GM13977 (cell line): ENCODE measurements around the gene TUB.

Experiments
- DNase-seq: peaks from one replicate; pipeline ENCODE4 v3.0.0; 2012; ENCODE audit warnings: low spot score
- CTCF ChIP-seq: IDR thresholded peaks from 2 replicates; pipeline ENCODE4 v1.5.1; 2012; ENCODE audit warnings: mild to moderate bottlenecking, control low read depth; ENCODE audit not compliant: insufficient read depth; ENCODE audit errors: extremely low read depth, missing control alignments
- in situ Hi-C: fragments of 300-500 bp; cut with MboI; formaldehyde crosslinking; loops from one replicate; pipeline ENCODE4 v1.12.0; 2022; ENCODE audit warnings: low sequenced_read_pairs, low pct_unique_long_range_greater_than_20kb, mixed read lengths, inconsistent platforms; ENCODE audit not compliant: unreplicated experiment

TUB gene

GRCh38 chr11:8058216-8058615 lies 22.8 kb upstream of the TUB start:
- in situ Hi-C loops = no loop called here
- no peak for TF ChIP-seq CTCF
- no peak for DNase-seq

DNA sequence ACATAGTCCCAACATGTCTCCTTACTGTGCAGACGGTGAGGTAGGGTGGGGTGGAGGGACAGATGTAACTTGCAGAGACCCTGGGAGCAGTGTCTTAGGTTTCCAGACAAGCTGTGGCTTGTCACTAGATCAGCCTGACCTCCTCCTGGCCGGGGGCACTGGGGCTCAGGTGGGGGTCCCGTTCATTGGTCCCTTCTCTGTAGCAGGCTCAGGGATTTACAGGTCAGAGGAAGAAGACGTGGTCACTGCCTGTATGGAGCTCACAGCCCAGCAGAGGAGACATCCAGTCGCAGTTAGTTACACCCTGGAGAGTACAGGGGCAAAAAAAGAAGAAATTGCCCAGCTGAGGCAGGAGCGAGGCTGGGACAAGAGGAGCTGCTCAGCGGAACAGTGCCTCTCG lies 22.0 kb upstream of the TUB start:
- no peak for DNase-seq

GRCh38 chr11:8059571-8060011 lies 21.4 kb upstream of the TUB start:
- DNase-seq = no peak
- in situ Hi-C loops = no loop called here
- no peak for TF ChIP-seq CTCF

More for the DNA sequence above, 22.0 kb upstream of the TUB start:
- in situ Hi-C loops = no loop called here
- no peak for TF ChIP-seq CTCF

- in situ Hi-C loops = no loop called here
- TF ChIP-seq CTCF = no peak
- no peak for DNase-seq
Observed at GRCh38 chr11:8060146-8060719, 20.8 kb upstream of the TUB start.

GRCh38 chr11:8060801-8061554 lies 20.0 kb upstream of the TUB start:
- in situ Hi-C loops = no loop called here

GRCh38 chr11:8061555-8062428 lies 19.2 kb upstream of the TUB start:
- in situ Hi-C loops = no loop called here
- no peak for TF ChIP-seq CTCF
- DNase-seq = no peak

More at GRCh38 chr11:8060801-8061554, 20.0 kb upstream of the TUB start:
- TF ChIP-seq CTCF = no peak
- no peak for DNase-seq
